ENCODE measurements around the gene LRRC7. TPM values are rescaled to one million over a fixed set of nuclear protein-coding genes. Genes with fewer than 3 reads are reported as not detected.

The LRRC7 gene
- total and polyA plus RNA-seq, 2 of the 8 experiments (the other 6 are each of a cell fraction or from before 2014, with no cell fraction given) = 0.03 to 0.17 TPM

GRCh38 chr1:70168283-70168682 is 600.6 kb downstream of the LRRC7 start:
- POLR2A ChIA-PET (ENCODE audit: partially characterized antibody) = interaction anchor here (0.6 kb wide), 1 partner anchor 238 kb away, joined by 3 read pairs; no protein-coding TSS in a partner anchor
- Histone ChIP-seq H3K4me2 (ENCODE audit: insufficient read depth in 1 of 2, low read depth in 2 of 2, low read length in 2 of 2) (no peak overlapping the region), H2AFZ (ENCODE audit: low read length) (no peak overlapping the region), H3K4me3 (ENCODE audit: extremely low read depth in 1 of 4, insufficient read depth in 2 of 4, low read depth in 3 of 4, low read length in 4 of 4) (no peak overlapping the region), H3K27ac (ENCODE audit: low read depth, low read length) (no peak overlapping the region), H3K4ac (replicated peaks; ENCODE audit: insufficient read length, low read depth, low read length) (no peak overlapping the region), H3K56ac (replicated peaks; ENCODE audit: insufficient read length, low read depth, low read length) (no peak overlapping the region), H2BK20ac (ENCODE audit: low read length) (no peak overlapping the region), H4K91ac (replicated peaks; ENCODE audit: insufficient read length, low read length) (no peak overlapping the region), H4K5ac (ENCODE audit: insufficient read length, low read depth, low read length) (no peak overlapping the region), H2BK120ac (replicated peaks; ENCODE audit: low read depth, low read length) (no peak overlapping the region), H2BK15ac (ENCODE audit: low read length) (no peak overlapping the region), H2BK5ac (ENCODE audit: low read depth, low read length) (no peak overlapping the region), H3K9me3 (ENCODE audit: insufficient read depth in 2 of 2, low read depth in 1 of 2, low read length in 1 of 2) (no peaks in the 10 kb centered on the region), H3K18ac (ENCODE audit: extremely low read depth, low read length) (no peak overlapping the region), H3K23ac (ENCODE audit: insufficient read length) (no peak overlapping the region), H2BK12ac (ENCODE audit: low read depth, low read length) (no peak overlapping the region), H3K23me2 (ENCODE audit: low read depth, low read length) (no peaks in the 10 kb centered on the region), H3K79me2 (ENCODE audit: control insufficient read depth in 1 of 2, insufficient read depth in 2 of 2, low read length in 2 of 2) (no peaks in the 10 kb centered on the region), H3K27me3 (replicated peaks in 1 of 4; ENCODE audit: control insufficient read depth in 3 of 4, extremely low read depth in 1 of 4, insufficient read depth in 3 of 4, low read length in 3 of 4) (no peaks in the 10 kb centered on the region), H2AK5ac (ENCODE audit: low read depth, low read length) (no peak overlapping the region), H3K36me3 (ENCODE audit: control insufficient read depth in 2 of 4, insufficient read depth in 4 of 4, low read length in 3 of 4) (peaks cover 0 to 8% (median 0%) of the 10 kb centered on the region in 4 experiments; a peak in 1 of 8 replicates), H4K20me1 (replicated peaks in 1 of 2; ENCODE audit: control insufficient read depth in 1 of 2, insufficient read depth in 2 of 2, low read length in 2 of 2) (no peaks in the 10 kb centered on the region), H3K9ac (replicated peaks in 1 of 4; ENCODE audit: extremely low read depth in 1 of 4, low read depth in 3 of 4, low read length in 3 of 4) (no peak overlapping the region), H3K14ac (ENCODE audit: insufficient read length) (no peak overlapping the region), H4K8ac (ENCODE audit: extremely low read depth, insufficient read depth, low read length) (no peak overlapping the region), H3K79me1 (ENCODE audit: low read depth, low read length) (no peaks in the 10 kb centered on the region), H3K4me1 (replicated peaks in 1 of 4; ENCODE audit: control insufficient read depth in 3 of 4, insufficient read depth in 4 of 4, low read length in 3 of 4) (no peaks in the 10 kb centered on the region)
- CTCF ChIA-PET (ENCODE audit: partially characterized antibody) = interaction anchor here (0.7 to 2.7 kb wide), 5 partner anchors 22 to 52 kb away, joined by 3 to 8 read pairs (median 4); no protein-coding TSS in a partner anchor
- FAIRE-seq = no peak
- TF ChIP-seq CBX5 (IDR thresholded peaks at IDR 0.05; ENCODE audit: low read depth, low read length) (no peak), CTCF (IDR thresholded peaks at IDR 0.05; ENCODE audit: control extremely low read depth in 1 of 3, insufficient read depth in 1 of 3, low read depth in 1 of 3, low read length in 3 of 3) (no peak), EGR1 (IDR thresholded peaks at IDR 0.05; ENCODE audit: borderline replicate concordance, low read depth, low read length) (no peak), EZH2 (IDR thresholded peaks at IDR 0.05; ENCODE audit: low read depth, low read length, severe bottlenecking) (no peak), RFX5 (IDR thresholded peaks at IDR 0.05; ENCODE audit: borderline replicate concordance, low read depth, low read length) (no peak), SRF (IDR thresholded peaks at IDR 0.05; ENCODE audit: low read depth, low read length) (no peak)
- DNase-seq (ENCODE audit: low read depth in 1 of 2, low spot score in 2 of 2) = no peak
